Osteocyte (in vitro differentiated cells): ENCODE results near the gene DENND1A. TPM values are rescaled to one million over a fixed set of nuclear protein-coding genes. Genes with fewer than 3 reads are reported as not detected.

ENCODE experiments used
- DNase-seq: peaks from one replicate; pipeline ENCODE4 v3.0.0; 2021; ENCODE audit warnings: mixed read lengths; ENCODE audit not compliant: unreplicated experiment; ENCODE audit errors: extremely low spot score
- H3K27ac Mint-ChIP-seq: one replicate; pipeline ENCODE4 v1.8.0; 2021; ENCODE audit warnings: mild to moderate bottlenecking, mixed read lengths; ENCODE audit not compliant: unreplicated experiment
- H3K27me3 Mint-ChIP-seq: one replicate; pipeline ENCODE4 v1.8.0; 2021; ENCODE audit warnings: mixed read lengths; ENCODE audit not compliant: unreplicated experiment
- H3K36me3 Mint-ChIP-seq: one replicate; pipeline ENCODE4 v1.8.0; 2021; ENCODE audit warnings: mixed read lengths; ENCODE audit not compliant: unreplicated experiment
- H3K4me1 Mint-ChIP-seq: one replicate; pipeline ENCODE4 v1.8.0; 2021; ENCODE audit warnings: mixed read lengths; ENCODE audit not compliant: unreplicated experiment
- H3K4me3 Mint-ChIP-seq: one replicate; pipeline ENCODE4 v1.8.0; 2021; ENCODE audit warnings: mild to moderate bottlenecking, moderate library complexity, mixed read lengths; ENCODE audit not compliant: unreplicated experiment
- H3K9me3 Mint-ChIP-seq: one replicate; pipeline ENCODE4 v1.8.0; 2021; ENCODE audit warnings: mixed read lengths; ENCODE audit not compliant: unreplicated experiment
- total RNA-seq: library from RNA; stranded (reverse); gene quantifications from 2 replicates; pipeline ENCODE4 v1.2.1, GENCODE V29; 2021
- TF ChIP-seq, protein P1 (sequence below): fragments of 200-600 bp; sonication (generic); IDR thresholded peaks from 2 replicates; pipeline ENCODE4 v1.5.0; 2021; ENCODE audit warnings: antibody characterized with exemption, mild to moderate bottlenecking, moderate library complexity

The DENND1A gene
- total RNA-seq, 1 donor from 2014 or later: 19.8 TPM

DNA sequence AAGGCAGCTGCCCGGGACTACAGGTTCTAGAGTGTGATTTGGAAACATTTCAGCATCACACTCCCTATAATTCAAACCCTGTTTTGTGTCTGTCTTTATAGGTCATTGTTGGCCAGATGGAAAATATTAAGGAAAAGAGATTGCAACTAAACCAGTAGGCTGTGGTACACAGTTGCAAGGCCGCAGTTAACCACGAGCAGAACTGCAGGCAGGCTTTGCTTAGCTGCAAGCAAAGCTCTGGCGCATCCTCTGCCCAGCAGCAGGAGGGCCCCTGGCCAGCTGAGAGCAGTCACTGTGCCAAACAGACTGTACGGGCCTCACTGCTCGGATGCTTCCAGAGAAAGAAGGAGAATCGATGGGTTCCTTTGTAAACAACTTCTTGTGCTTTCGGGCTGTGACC lies 204.5 kb downstream of the DENND1A start:
- H3K27ac Mint-ChIP-seq: no peak overlapping the region
- H3K27me3 Mint-ChIP-seq: no peaks in the 10 kb centered on the region
- H3K4me1 Mint-ChIP-seq: peaks cover 1% of the 10 kb centered on the region
- TF ChIP-seq, protein P1, sequence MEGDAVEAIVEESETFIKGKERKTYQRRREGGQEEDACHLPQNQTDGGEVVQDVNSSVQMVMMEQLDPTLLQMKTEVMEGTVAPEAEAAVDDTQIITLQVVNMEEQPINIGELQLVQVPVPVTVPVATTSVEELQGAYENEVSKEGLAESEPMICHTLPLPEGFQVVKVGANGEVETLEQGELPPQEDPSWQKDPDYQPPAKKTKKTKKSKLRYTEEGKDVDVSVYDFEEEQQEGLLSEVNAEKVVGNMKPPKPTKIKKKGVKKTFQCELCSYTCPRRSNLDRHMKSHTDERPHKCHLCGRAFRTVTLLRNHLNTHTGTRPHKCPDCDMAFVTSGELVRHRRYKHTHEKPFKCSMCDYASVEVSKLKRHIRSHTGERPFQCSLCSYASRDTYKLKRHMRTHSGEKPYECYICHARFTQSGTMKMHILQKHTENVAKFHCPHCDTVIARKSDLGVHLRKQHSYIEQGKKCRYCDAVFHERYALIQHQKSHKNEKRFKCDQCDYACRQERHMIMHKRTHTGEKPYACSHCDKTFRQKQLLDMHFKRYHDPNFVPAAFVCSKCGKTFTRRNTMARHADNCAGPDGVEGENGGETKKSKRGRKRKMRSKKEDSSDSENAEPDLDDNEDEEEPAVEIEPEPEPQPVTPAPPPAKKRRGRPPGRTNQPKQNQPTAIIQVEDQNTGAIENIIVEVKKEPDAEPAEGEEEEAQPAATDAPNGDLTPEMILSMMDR: no peak
- peaks cover 22% of the 10 kb centered on the region for H3K36me3 Mint-ChIP-seq
- DNase-seq: no peak
- H3K4me3 Mint-ChIP-seq: no peak overlapping the region
- peaks cover 23% of the 10 kb centered on the region for H3K9me3 Mint-ChIP-seq

DNA sequence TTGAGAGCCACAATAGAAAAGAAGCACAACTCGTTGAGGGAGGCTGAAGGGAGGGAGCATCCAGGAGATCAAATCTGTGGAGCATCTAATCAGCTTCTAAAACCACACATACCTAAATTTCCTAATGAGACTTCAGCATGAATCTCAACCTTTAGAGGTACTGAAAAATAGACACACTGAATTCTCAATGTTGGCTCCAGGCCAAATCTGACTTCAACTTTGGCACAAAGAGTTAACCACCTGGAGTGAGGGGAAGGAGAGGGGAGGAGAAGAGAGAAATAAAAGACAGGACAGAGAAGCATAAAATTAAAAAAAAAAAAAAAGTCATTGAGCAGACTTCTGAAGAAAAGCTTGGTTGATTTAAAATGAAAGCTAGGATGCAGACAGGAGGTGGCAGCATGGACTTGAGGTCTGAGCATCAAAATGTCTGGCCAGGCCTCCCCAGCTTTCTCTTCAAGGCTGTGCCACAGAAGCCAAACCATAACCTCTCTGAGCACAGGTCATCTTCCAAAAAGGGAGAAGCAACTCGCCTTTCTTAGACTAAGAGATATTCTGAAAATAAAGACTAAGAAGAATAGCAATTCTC lies 205.6 kb downstream of the DENND1A start:
- H3K27ac Mint-ChIP-seq: no peak overlapping the region
- peaks cover 1% of the 10 kb centered on the region for H3K4me1 Mint-ChIP-seq
- peaks cover 14% of the 10 kb centered on the region for H3K9me3 Mint-ChIP-seq
- TF ChIP-seq, protein P1: peak; percentile 48
- no peak overlapping the region for H3K4me3 Mint-ChIP-seq
- H3K36me3 Mint-ChIP-seq: peaks cover 17% of the 10 kb centered on the region
- H3K27me3 Mint-ChIP-seq: no peaks in the 10 kb centered on the region
- no peak for DNase-seq

DNA sequence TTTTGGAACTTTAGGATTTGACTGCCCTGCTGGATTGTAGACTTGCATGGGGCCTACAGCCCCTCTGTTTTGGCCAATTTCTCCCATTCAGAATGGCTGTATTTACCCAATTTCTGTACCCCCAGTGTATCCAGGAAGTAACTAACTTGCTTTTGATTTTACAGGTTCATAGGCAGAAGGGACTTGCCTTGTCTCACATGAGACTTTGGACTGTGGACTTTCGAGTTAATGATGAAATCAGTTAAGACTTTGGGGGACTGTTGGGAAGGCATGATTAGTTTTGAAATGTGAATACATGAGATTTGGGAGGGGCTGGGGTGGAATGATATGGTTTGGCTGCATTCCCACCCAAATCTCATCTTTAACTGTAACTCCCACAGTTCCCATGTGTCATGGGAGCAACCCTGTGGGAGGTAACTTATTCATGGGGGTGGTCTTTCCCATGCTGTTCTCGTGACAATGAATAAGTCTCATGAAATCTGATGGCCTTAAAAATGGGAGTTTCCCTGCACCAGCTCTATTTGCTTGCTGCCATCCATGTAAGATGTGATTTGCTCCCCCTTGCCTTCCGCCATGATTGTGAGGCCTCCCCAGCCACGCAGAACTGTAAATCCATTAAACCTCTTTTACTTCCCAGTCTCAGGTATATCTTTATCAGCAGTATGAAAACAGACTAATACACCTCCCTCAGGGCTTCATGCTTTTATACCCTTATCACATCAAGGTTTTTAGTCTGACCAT lies 206.6 kb downstream of the DENND1A start:
- peaks cover 13% of the 10 kb centered on the region for H3K9me3 Mint-ChIP-seq
- TF ChIP-seq, protein P1: no peak
- no peak overlapping the region for H3K27ac Mint-ChIP-seq
- DNase-seq: no peak
- H3K4me3 Mint-ChIP-seq: no peak overlapping the region
- peaks cover 1% of the 10 kb centered on the region for H3K4me1 Mint-ChIP-seq
- no peaks in the 10 kb centered on the region for H3K27me3 Mint-ChIP-seq
- H3K36me3 Mint-ChIP-seq: peaks cover 15% of the 10 kb centered on the region

DNA sequence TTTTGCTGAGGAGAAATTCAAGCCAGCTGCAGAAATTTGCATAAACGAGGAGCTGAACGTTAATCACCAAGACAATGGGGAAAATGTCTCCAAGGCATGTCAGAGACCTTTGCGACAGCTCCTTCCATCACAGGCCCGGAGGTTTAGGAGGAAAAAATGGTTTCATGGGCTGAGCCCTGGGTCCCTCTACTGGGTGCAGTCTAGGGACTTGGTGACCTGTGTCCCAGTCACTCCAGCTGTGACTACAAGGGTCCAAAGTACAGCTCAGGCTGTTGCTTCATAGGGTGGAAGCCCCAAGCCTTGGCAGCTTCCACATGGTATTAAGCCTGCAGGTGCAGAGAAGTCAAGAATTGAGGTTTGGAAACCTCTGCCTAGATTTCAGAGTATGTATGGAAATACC lies 207.5 kb downstream of the DENND1A start:
- Mint-ChIP-seq H3K4me3 (no peak overlapping the region), H3K4me1 (peaks cover 1% of the 10 kb centered on the region), H3K27me3 (no peaks in the 10 kb centered on the region), H3K27ac (no peak overlapping the region), H3K36me3 (peaks cover 15% of the 10 kb centered on the region), H3K9me3 (peaks cover 13% of the 10 kb centered on the region)
- DNase-seq: no peak
- TF ChIP-seq, protein P1: no peak

DNA sequence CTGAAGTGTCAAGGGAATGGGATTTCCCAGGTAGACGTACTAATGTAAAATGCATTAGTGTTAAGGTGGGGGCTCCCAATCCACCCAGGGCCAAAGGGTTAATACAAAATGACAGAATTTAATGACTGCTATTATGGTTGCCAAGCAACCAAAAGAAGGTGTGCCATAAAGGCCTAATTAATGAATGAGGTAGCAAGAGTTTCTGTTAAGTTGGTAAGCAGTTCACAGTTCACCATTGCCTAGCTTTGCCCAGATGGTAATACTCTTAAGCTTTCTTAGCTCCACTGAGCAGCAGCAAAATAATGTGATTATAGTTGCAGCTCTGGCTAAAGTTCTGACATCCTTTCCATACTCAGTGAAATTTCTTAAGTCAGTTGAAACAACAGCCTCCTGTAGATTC lies 211.7 kb downstream of the DENND1A start:
- TF ChIP-seq, protein P1: no peak
- no peak for DNase-seq
- Mint-ChIP-seq H3K4me3 (no peak overlapping the region), H3K27me3 (no peaks in the 10 kb centered on the region), H3K9me3 (peaks cover 13% of the 10 kb centered on the region), H3K4me1 (no peaks in the 10 kb centered on the region), H3K36me3 (peaks cover 15% of the 10 kb centered on the region), H3K27ac (no peak overlapping the region)
